HL-60 (cell line): ENCODE data around the gene AK5.

Experiments used
- GABPA ChIP-seq: IDR thresholded peaks from 2 replicates; pipeline ENCODE4 v1.6.1; 2012; ENCODE audit warnings: low read depth
- POLR2AphosphoS5 ChIP-seq: IDR thresholded peaks from 2 replicates; pipeline ENCODE4 v1.6.1; 2012; ENCODE audit warnings: low read depth
- REST ChIP-seq: IDR thresholded peaks from 2 replicates; pipeline ENCODE4 v1.6.1; 2012; ENCODE audit warnings: low read depth; ENCODE audit not compliant: insufficient replicate concordance
- SPI1 ChIP-seq: IDR thresholded peaks from 2 replicates; pipeline ENCODE4 v1.6.1; 2012; ENCODE audit warnings: low read depth, mild to moderate bottlenecking, borderline replicate concordance
- TF ChIP-seq, protein P1 (sequence below): IDR thresholded peaks from one replicate; pipeline ENCODE4 v1.5.1; 2011; ENCODE audit warnings: low read length, control low read depth, inconsistent platforms; ENCODE audit not compliant: insufficient read depth

DNA sequence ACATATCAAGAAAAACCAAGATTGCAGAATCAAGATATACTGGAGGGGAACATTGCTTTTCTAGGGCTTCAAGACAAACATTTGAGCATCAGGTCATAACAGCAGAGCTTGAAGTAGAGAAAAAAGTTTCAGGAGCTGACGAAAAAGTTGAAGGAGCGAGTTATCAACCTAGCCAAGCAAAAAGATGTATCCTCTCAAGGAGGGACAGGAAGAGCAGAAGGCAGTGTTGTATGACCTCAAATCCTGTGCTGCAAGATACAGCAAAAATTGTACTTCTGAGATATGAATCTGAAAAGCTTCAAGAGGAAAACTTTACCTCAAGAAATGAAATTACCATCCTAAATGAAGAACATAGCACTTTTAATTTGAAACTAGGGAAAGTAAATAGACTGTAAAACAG is 153.1 kb downstream of the AK5 start:
- TF ChIP-seq, protein P1, sequence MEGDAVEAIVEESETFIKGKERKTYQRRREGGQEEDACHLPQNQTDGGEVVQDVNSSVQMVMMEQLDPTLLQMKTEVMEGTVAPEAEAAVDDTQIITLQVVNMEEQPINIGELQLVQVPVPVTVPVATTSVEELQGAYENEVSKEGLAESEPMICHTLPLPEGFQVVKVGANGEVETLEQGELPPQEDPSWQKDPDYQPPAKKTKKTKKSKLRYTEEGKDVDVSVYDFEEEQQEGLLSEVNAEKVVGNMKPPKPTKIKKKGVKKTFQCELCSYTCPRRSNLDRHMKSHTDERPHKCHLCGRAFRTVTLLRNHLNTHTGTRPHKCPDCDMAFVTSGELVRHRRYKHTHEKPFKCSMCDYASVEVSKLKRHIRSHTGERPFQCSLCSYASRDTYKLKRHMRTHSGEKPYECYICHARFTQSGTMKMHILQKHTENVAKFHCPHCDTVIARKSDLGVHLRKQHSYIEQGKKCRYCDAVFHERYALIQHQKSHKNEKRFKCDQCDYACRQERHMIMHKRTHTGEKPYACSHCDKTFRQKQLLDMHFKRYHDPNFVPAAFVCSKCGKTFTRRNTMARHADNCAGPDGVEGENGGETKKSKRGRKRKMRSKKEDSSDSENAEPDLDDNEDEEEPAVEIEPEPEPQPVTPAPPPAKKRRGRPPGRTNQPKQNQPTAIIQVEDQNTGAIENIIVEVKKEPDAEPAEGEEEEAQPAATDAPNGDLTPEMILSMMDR, result no peak
- no peak for TF ChIP-seq SPI1
- TF ChIP-seq GABPA, result no peak
- no peak for TF ChIP-seq POLR2AphosphoS5
- TF ChIP-seq REST, result no peak
